ENCODE results near the gene ERF. TPM values are rescaled to one million over a fixed set of nuclear protein-coding genes. Genes with fewer than 3 reads are reported as not detected.

ERF gene
- total and polyA plus RNA-seq, 2 donors, result 17.9 to 50.9 TPM

GRCh38 chr19:42242069-42242511, 12.8 kb downstream of the ERF start:
- peak overlapping the region; percentile 86 for H3K27ac ChIP-seq (ENCODE audit: low read depth)
- WGBS, result under 1% methylated on average over 49 of the region's 49 CpGs
- peak overlapping the region; percentile 85 for H3K4me3 ChIP-seq (ENCODE audit: low read depth, low read length)
- no peaks in the 10 kb centered on the region for H3K36me3 ChIP-seq (ENCODE audit: insufficient read depth)
- DNase-seq (ENCODE audit: extremely low spot score), result no peak
- peaks cover 4% of the 10 kb centered on the region for H3K4me1 ChIP-seq (ENCODE audit: insufficient read depth)

GRCh38 chr19:42241279-42241678, 13.6 kb downstream of the ERF start:
- no peaks in the 10 kb centered on the region for H3K36me3 ChIP-seq (ENCODE audit: insufficient read depth)
- no peak for DNase-seq (ENCODE audit: extremely low spot score)
- WGBS, result 100% methylated on average over 3 of the region's 3 CpGs
- peaks cover 4% of the 10 kb centered on the region for H3K4me1 ChIP-seq (ENCODE audit: insufficient read depth)
- H3K27ac ChIP-seq (ENCODE audit: low read depth), result no peak overlapping the region
- H3K4me3 ChIP-seq (ENCODE audit: low read depth, low read length), result peak overlapping the region; percentile 85

- no peak for DNase-seq (ENCODE audit: extremely low spot score)
- WGBS, result 88% methylated on average over 10 of the region's 10 CpGs
- Histone ChIP-seq H3K4me1 (ENCODE audit: insufficient read depth) (peaks cover 4% of the 10 kb centered on the region), H3K4me3 (ENCODE audit: low read depth, low read length) (no peak overlapping the region), H3K36me3 (ENCODE audit: insufficient read depth) (peaks cover 3% of the 10 kb centered on the region), H3K27ac (ENCODE audit: low read depth) (no peak overlapping the region)
These were observed 15.2 kb downstream of the ERF start for GRCh38 chr19:42239544-42240220.

GRCh38 chr19:42235181-42235580, 19.7 kb downstream of the ERF start:
- 91% methylated on average over 5 of the region's 5 CpGs for WGBS
- Histone ChIP-seq H3K36me3 (ENCODE audit: insufficient read depth) (peaks cover 10% of the 10 kb centered on the region), H3K4me1 (ENCODE audit: insufficient read depth) (no peaks in the 10 kb centered on the region)

GRCh38 chr19:42234364-42234763, 20.6 kb downstream of the ERF start:
- WGBS, result 95% methylated on average over 11 of the region's 11 CpGs
- no peak for DNase-seq (ENCODE audit: extremely low spot score)
- no peak overlapping the region for H3K4me3 ChIP-seq (ENCODE audit: low read depth, low read length)
- H3K36me3 ChIP-seq (ENCODE audit: insufficient read depth), result peaks cover 10% of the 10 kb centered on the region
- no peak overlapping the region for H3K27ac ChIP-seq (ENCODE audit: low read depth)
- H3K4me1 ChIP-seq (ENCODE audit: insufficient read depth), result no peaks in the 10 kb centered on the region

More at GRCh38 chr19:42235181-42235580, 19.7 kb downstream of the ERF start:
- Histone ChIP-seq H3K27ac (ENCODE audit: low read depth) (no peak overlapping the region), H3K4me3 (ENCODE audit: low read depth, low read length) (no peak overlapping the region)
- DNase-seq (ENCODE audit: extremely low spot score), result no peak

GRCh38 chr19:42233678-42234292, 21.1 kb downstream of the ERF start:
- Histone ChIP-seq H3K36me3 (ENCODE audit: insufficient read depth) (peaks cover 10% of the 10 kb centered on the region), H3K27ac (ENCODE audit: low read depth) (no peak overlapping the region), H3K4me1 (ENCODE audit: insufficient read depth) (no peaks in the 10 kb centered on the region), H3K4me3 (ENCODE audit: low read depth, low read length) (no peak overlapping the region)
- DNase-seq (ENCODE audit: extremely low spot score), result no peak
- WGBS, result 88% methylated on average over 6 of the region's 6 CpGs

GRCh38 chr19:42233106-42233505, 21.8 kb downstream of the ERF start:
- 66% methylated on average over 7 of the region's 7 CpGs for WGBS

GRCh38 chr19:42232435-42232834, 22.5 kb downstream of the ERF start:
- Histone ChIP-seq H3K4me3 (ENCODE audit: low read depth, low read length) (no peak overlapping the region), H3K27ac (ENCODE audit: low read depth) (no peak overlapping the region), H3K4me1 (ENCODE audit: insufficient read depth) (no peaks in the 10 kb centered on the region), H3K36me3 (ENCODE audit: insufficient read depth) (peaks cover 10% of the 10 kb centered on the region)
- no peak for DNase-seq (ENCODE audit: extremely low spot score)
- WGBS, result 95% methylated on average over 10 of the region's 10 CpGs

More at GRCh38 chr19:42233106-42233505, 21.8 kb downstream of the ERF start:
- Histone ChIP-seq H3K4me3 (ENCODE audit: low read depth, low read length) (no peak overlapping the region), H3K4me1 (ENCODE audit: insufficient read depth) (no peaks in the 10 kb centered on the region), H3K27ac (ENCODE audit: low read depth) (no peak overlapping the region), H3K36me3 (ENCODE audit: insufficient read depth) (peaks cover 10% of the 10 kb centered on the region)
- no peak for DNase-seq (ENCODE audit: extremely low spot score)

- Histone ChIP-seq H3K4me3 (ENCODE audit: low read depth, low read length) (no peak overlapping the region), H3K4me1 (ENCODE audit: insufficient read depth) (no peaks in the 10 kb centered on the region), H3K27ac (ENCODE audit: low read depth) (no peak overlapping the region), H3K36me3 (ENCODE audit: insufficient read depth) (peaks cover 15% of the 10 kb centered on the region)
- no peak for DNase-seq (ENCODE audit: extremely low spot score)
- 76% methylated on average over 4 of the region's 4 CpGs for WGBS
These were observed 24.4 kb downstream of the ERF start for GRCh38 chr19:42230571-42230970.

GRCh38 chr19:42229855-42230351, 25.0 kb downstream of the ERF start:
- no peak for DNase-seq (ENCODE audit: extremely low spot score)
- 39% methylated on average over 8 of the region's 8 CpGs for WGBS
- H3K36me3 ChIP-seq (ENCODE audit: insufficient read depth), result peaks cover 17% of the 10 kb centered on the region
- no peak overlapping the region for H3K27ac ChIP-seq (ENCODE audit: low read depth)
- no peak overlapping the region for H3K4me3 ChIP-seq (ENCODE audit: low read depth, low read length)
- no peaks in the 10 kb centered on the region for H3K4me1 ChIP-seq (ENCODE audit: insufficient read depth)

GRCh38 chr19:42229301-42229854, 25.6 kb downstream of the ERF start:
- 66% methylated on average over 4 of the region's 4 CpGs for WGBS
- Histone ChIP-seq H3K4me3 (ENCODE audit: low read depth, low read length) (no peak overlapping the region), H3K27ac (ENCODE audit: low read depth) (no peak overlapping the region), H3K4me1 (ENCODE audit: insufficient read depth) (no peaks in the 10 kb centered on the region), H3K36me3 (ENCODE audit: insufficient read depth) (peaks cover 18% of the 10 kb centered on the region)
- DNase-seq (ENCODE audit: extremely low spot score), result no peak

GRCh38 chr19:42228641-42229040, 26.3 kb downstream of the ERF start:
- Histone ChIP-seq H3K36me3 (ENCODE audit: insufficient read depth) (peaks cover 18% of the 10 kb centered on the region), H3K4me1 (ENCODE audit: insufficient read depth) (no peaks in the 10 kb centered on the region), H3K27ac (ENCODE audit: low read depth) (no peak overlapping the region), H3K4me3 (ENCODE audit: low read depth, low read length) (no peak overlapping the region)
- no peak for DNase-seq (ENCODE audit: extremely low spot score)
- WGBS, result 81% methylated on average over 4 of the region's 4 CpGs

GRCh38 chr19:42226886-42227285, 28.0 kb downstream of the ERF start:
- Histone ChIP-seq H3K36me3 (ENCODE audit: insufficient read depth) (peaks cover 12% of the 10 kb centered on the region), H3K4me3 (ENCODE audit: low read depth, low read length) (no peak overlapping the region)
- WGBS, result 87% methylated on average over 1 of the region's 1 CpG

More at GRCh38 chr19:42226886-42227285, 28.0 kb downstream of the ERF start:
- no peak overlapping the region for H3K27ac ChIP-seq (ENCODE audit: low read depth)
- H3K4me1 ChIP-seq (ENCODE audit: insufficient read depth), result no peaks in the 10 kb centered on the region
- DNase-seq (ENCODE audit: extremely low spot score), result no peak
